ELR (cell line): ENCODE measurements around the gene CLSTN2.

Source experiments
- DNase-seq: peaks from one replicate; pipeline ENCODE4 v3.0.0-alpha.2; 2015; ENCODE audit warnings: low read depth

CLSTN2 gene

DNA sequence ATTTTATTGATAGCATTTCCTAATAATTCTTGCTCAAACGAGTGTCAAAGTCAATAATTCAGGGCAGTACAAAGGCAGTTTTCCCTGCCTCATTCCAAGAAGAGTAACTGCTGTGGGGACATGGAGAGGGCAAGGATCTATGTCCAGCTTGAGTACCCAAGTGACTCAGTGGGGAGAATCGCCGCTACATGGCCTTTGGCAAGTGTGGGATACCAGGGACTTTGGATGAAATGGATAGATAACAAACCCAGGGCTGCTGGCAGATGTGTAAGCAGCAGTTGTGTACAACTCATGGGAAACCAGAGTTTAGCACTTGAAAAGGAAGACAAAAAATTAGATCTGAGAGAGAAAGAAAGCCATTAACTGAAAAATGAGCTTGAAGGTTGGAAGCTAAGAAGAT is 620.7 kb downstream of the CLSTN2 start:
- DNase-seq: no peak

- DNase-seq: no peak
These were observed 622.5 kb downstream of the CLSTN2 start for GRCh38 chr3:140557476-140557875.

- no peak for DNase-seq
These were observed 624.6 kb downstream of the CLSTN2 start for GRCh38 chr3:140559546-140559945.

GRCh38 chr3:140563206-140563760 is 628.3 kb downstream of the CLSTN2 start:
- no peak for DNase-seq

DNA sequence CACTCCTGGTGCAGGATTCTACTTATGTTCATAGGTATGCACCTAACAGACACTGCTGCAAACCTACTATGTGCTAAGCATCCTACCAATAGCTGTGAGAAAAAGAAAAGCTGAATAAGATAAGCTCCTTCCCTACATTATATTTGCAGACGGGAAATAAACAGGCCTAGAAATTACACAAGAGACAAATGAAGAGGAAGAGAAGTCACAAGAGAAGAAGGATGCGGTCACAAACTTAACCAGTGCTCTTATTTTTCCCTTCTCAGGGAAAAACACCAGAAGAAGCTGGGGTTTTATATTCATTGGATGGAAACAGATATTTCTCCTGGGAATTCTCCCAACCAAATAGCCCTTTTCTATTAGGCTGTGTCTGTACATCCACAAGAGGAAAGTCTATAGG is 633.1 kb downstream of the CLSTN2 start:
- DNase-seq: no peak

DNA sequence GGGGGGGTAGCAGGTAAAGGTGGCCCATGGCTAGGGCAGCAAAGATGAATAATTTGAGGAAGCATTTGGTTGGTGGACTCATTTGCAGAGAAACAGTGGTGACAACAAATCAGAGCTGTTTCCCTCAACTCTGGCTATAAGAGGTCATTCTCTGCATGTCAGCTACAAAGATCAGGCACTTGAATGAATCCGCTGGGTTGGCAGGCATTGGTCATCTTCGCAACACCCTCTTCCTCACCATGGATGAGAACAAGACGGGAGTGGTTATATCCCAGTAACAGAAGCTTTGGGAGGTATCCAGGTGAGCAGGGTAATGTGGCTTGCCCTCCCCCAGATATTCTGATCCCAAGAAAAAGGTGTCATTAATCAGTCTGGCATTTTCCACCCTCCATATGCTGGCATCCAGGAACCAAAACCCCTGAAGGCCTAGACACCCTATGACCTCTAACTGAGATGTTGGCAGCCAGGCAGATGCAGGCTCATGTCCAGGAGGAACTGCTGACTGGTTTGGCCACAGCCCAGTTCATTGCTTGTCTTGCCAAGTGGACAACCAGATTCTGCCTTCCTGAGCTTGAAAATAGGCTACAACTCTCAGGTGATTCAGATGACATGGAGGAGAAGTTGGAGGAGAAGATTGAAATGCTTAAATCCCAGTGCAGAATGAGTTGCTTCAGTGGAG is 634.0 kb downstream of the CLSTN2 start:
- no peak for DNase-seq

DNA sequence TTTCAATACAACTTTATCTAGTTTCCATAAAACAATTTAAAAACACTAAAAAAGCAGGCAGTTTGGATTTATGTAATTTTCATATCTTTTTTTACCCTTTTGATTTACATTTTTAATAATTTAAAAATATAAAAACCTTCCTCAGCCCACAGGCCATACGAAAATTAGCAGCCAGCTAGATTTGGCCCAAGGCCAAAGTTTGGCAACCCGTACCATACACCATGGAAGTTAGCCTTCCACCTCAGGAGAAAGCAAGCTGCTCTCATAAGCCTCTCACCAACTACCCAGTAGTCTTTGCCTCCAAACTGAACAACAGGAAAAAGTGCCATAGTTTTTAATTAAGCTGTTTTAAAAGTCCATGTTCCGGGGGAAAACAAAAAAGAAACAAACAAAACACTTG is 635.6 kb downstream of the CLSTN2 start:
- DNase-seq: no peak

- no peak for DNase-seq
These were observed 636.9 kb downstream of the CLSTN2 start for GRCh38 chr3:140571836-140572235.

- DNase-seq: no peak
These were observed 637.3 kb downstream of the CLSTN2 start for GRCh38 chr3:140572334-140572733.

DNA sequence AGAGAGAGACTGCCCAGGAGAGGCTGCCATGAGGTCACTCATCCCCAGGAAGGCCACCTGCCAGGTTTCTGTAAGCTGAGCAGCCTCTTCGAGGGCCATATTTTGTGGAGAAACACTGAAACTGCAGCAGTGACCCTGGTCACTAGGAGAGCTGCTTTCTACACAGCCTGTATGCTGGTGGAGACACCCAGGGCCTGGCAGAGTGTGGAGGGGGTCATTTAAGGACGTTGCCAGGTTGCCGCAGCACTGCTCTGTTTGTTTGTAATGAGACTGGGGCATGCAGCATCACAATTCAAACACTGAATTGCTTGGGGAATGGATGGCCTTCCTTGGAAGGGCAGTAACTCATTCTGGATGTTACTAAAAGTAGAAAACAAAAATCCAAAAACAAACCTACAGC is 638.0 kb downstream of the CLSTN2 start:
- DNase-seq: no peak

DNA sequence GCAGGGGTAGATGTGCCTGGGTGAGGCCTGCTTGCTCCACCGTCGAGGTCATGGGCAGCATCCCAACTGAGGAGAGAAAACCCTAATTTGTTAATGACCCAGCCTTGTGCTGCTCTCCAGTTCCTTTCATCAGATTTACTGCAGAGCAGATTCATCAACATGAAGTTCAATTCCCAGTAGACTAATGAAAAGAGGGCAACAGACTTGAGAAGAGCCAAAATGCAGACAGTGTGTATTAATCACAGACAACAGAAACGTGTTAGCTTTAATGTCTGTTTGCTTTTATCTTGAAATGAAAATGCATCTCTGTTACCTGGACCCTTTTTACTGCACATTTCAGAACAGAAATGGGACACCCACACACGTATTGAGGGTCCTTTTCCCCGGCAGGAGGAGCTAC is 639.4 kb downstream of the CLSTN2 start:
- DNase-seq: no peak

DNA sequence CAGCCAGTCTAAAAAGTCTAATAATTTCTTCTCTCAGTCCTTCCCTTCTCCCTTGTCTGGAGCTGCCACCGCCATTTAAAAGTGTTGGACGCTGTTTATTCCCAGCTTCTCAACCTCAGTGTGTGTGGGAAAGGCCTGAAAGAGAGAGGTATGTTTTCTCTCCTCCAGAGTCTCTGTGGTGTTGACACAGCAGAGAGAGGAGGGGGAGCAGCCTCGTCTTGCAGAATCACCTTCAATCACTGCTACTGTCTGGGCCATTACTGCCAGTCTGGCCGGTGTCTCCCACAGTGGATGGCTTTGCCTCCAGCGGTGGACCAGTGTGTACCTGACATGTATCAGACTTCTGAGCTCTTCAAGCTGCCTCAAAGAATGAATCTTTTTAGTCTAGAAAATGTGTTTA is 641.5 kb downstream of the CLSTN2 start:
- DNase-seq: no peak

GRCh38 chr3:140577911-140578310 is 642.9 kb downstream of the CLSTN2 start:
- DNase-seq: no peak

GRCh38 chr3:140579260-140579659 is 644.3 kb downstream of the CLSTN2 start:
- no peak for DNase-seq

- DNase-seq: no peak
These were observed 645.8 kb downstream of the CLSTN2 start for GRCh38 chr3:140580746-140581145.

GRCh38 chr3:140584549-140584948 is 649.6 kb downstream of the CLSTN2 start:
- DNase-seq: no peak

DNA sequence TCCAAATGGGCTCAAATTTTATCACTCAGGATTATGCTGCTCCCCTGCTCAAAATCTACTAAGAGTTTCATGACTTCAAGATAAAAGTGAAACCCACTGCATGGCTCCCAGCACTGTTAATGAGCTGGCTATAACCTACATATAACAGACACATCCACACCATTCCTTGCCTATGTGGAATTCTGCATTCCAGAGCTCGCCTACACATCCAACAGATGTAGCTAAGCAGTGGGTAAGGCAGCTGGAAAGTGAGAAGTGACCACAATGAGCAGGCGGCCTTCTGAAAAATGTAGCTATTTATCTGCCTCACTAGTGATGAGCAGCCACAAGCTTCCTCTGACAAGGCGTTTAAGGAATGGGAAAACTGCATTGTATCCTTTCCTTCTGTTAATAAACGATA is 650.8 kb downstream of the CLSTN2 start:
- peak; percentile 0 for DNase-seq

GRCh38 chr3:140586311-140586710 is 651.3 kb downstream of the CLSTN2 start:
- DNase-seq: no peak

- DNase-seq: no peak
These were observed 653.6 kb downstream of the CLSTN2 start for GRCh38 chr3:140588558-140588957.

GRCh38 chr3:140593766-140594165 is 658.8 kb downstream of the CLSTN2 start:
- DNase-seq: no peak

DNA sequence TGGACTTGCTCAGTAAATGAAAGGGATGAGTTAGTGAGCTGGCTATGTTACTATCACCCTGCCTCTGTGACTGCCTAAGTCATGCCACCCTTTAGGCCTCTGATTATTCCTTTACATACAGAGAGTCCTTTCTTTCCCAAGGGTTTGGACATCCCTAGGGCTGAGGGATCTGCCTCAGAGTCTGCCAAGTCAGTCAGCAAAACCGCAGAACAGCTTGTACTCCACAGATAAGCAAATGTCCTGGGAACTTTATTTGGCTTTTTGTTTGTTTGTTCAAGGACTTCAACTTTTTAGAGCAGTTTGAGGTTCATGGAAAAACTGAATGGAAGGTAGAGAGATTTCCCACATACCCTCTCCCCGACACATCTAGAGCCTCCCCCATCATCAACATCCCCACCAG is 660.3 kb downstream of the CLSTN2 start:
- DNase-seq: no peak

- DNase-seq: no peak
These were observed 662.4 kb downstream of the CLSTN2 start for GRCh38 chr3:140597364-140597763.

- DNase-seq: no peak
These were observed 662.8 kb downstream of the CLSTN2 start for GRCh38 chr3:140597792-140598191.

GRCh38 chr3:140599009-140599408 is 664.0 kb downstream of the CLSTN2 start:
- DNase-seq: no peak
